Stimulated activated CD8-positive, alpha-beta memory T cell treated with anti-CD3 and anti-CD28 coated beads, Interleukin-12 subunit alpha, Interleukin-12 subunit beta, amount 100 ng/mL, for 1 hour (primary cell): Measurements from ENCODE around the gene NEK1.
"Not testable (repeated sequence)": the region's sequence is repeated elsewhere in the genome, so short reads cannot be mapped to it uniquely, and the experiment has no call there.

Source experiments
- DNase-seq: peaks from one replicate; pipeline ENCODE4 v3.0.0-alpha.2; 2020; ENCODE audit warnings: low read depth

NEK1 gene

DNA sequence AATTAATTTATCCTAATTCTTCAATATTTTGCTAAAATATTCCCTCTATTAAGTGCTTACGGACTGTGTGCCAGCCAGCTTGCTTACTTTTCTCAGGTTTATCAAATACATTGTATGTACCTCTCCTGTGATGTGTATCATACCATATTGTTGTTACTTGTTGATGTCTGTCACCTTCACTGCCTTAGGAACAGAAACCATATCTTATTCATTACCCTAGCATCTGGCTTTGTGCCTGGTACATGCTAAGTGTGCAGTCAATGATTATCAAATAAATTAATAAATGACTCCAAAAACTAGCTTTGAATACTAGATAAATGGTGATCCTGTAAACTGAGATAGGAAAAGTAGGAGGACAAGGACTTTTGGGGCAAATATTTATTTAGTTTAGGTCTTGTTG, 14.9 kb upstream of the NEK1 start:
- DNase-seq = no peak

DNA sequence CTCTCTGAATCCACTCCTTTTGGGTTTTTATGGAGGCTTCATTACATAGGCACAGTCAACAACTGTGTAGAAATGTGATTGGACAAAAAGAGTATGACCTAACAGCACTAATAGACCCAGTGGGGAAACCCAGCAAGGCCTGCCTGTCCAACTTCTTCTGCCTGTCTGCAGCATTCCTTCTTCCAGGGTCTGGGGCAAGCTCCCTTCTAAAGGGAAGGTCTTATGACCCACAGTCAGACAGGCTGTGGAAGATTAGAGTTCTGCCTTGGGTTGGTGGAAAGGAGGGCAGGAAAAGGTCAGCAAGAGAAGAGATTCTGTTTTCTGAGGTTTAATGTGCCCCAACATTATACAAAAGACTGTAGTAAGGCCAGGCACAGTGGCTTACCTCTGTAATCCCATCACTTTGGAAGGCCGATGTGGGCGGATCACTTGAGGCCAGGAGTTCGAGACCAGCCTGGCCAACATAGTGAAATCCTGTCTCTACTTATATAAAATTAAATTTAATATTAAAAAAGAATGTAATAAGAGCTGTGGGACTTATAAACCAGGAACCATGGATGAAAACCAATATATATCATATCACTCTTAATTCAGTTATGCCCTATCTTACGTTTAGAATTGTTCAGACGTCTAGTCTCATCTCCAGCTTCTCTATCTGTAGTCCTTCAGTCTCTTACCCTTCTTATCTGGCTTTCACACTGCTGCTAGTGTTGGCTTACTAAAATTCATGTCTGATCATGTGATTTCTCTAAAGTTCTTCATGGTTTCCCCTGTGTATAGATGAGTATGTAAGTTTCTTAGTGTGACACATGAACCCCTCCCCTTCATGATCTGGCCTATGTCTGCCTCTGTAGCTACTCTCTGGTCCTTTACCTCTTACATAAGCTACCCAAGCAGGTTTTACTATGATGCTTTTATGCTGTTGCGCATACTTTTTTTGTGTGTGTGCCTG, 14.2 kb upstream of the NEK1 start:
- DNase-seq = no peak

DNA sequence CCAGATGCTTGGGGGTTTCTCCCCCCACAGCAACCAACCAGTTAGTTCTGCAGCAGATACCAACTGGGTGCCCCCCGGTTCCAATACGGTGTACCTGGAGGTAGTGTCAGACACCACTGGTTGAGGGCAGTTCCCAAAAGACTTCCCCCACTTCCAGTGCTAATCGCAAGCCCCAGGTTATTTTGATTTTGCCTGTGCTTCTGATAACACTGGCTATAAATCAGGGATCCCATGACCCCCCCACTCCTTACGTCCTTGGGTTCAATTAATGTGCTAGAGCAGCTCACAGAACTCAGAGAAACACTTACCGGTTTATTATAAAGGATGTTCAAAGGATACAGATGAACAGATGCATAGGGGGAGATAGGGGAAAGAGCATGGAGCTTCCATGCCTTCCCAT, 13.5 kb upstream of the NEK1 start:
- DNase-seq = no peak

DNA sequence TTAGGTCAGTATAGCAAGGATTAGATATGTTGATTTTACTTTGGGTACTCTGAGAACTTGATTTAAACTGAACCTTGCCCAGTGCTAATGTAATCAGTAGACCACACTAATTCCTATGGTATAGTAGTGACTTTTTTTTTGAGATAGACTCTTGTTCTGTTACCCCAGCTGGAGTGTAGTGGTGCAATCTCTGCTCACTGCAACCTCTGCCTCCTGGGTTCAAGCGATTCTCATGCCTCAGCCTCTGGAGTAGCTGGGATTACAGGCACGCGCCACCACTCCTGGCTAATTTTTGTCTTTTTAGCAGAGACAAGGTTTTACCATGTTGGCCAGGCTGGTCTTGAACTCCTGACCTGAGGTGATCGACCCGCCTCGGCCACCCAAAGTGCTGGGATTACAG, 11.6 kb upstream of the NEK1 start:
- not testable (repeated sequence) for DNase-seq

DNA sequence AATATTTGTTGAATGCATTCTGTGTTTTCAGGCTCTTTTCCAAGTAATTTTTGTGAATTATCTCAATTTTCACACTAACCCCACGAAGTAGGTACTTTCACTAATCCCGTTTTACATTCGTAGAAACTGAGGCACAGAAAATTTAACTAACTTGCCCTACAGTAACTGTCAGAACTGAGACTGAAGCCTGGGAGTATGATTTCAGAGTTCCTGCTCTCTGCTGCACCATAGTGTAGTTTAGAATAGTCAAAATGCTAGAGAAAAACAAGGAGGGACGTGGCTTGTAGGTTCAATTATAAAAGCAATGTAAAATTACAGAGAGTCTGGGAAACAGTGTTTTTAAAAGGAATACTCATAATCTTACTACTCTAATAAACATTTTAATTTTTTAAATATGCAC, 10.2 kb upstream of the NEK1 start:
- no peak for DNase-seq

DNA sequence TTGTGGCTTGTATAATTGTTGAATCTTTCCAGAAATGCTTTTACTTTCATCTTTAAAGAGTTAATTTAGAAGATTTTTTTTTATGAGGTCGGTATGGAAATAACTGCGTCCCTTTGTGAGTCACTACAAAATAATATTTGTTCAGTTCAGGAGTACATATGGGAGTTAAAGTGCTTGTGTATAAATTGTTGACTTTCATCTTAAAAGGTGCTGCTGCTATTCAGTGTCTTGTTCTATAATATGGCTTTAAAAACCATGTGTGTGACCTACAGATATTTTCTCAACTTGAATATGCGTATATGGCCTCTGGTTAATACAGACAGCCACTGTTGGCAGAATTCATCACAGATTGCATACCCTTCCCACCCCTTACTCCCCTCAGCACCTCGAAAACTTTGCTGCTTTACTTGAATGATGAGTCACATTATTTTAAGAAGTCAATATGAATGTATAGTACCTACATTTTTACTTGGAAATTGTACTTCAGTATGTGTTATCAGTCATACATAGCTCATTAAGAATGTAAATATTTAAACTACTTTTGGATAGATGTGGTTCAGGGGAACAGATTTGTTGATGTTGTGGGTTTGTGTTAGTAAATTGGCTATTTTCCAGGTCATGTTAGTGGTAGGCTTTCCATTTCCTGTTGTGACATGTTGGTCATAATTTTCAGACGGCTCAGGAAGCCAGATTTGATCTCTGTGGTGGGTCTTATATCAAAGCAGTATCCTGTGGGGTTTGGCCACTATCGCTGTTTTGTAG, 9.5 kb upstream of the NEK1 start:
- DNase-seq = no peak

DNA sequence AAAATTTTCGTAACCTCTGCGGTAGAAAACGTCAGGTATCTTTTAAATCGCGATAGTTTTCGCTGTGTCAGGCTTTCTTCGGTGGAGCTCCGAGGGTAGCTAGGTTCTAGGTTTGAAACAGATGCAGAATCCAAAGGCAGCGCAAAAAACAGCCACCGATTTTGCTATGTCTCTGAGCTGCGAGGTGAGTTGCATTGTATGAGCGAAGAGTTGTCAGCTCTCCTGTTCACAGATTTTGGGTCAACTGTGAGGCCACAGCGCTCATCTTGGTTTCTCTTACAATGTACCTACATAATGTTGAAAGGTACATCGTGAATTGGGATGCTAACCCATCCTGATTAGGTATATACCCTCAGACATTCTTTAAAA, 8.5 kb upstream of the NEK1 start:
- DNase-seq = no peak

DNA sequence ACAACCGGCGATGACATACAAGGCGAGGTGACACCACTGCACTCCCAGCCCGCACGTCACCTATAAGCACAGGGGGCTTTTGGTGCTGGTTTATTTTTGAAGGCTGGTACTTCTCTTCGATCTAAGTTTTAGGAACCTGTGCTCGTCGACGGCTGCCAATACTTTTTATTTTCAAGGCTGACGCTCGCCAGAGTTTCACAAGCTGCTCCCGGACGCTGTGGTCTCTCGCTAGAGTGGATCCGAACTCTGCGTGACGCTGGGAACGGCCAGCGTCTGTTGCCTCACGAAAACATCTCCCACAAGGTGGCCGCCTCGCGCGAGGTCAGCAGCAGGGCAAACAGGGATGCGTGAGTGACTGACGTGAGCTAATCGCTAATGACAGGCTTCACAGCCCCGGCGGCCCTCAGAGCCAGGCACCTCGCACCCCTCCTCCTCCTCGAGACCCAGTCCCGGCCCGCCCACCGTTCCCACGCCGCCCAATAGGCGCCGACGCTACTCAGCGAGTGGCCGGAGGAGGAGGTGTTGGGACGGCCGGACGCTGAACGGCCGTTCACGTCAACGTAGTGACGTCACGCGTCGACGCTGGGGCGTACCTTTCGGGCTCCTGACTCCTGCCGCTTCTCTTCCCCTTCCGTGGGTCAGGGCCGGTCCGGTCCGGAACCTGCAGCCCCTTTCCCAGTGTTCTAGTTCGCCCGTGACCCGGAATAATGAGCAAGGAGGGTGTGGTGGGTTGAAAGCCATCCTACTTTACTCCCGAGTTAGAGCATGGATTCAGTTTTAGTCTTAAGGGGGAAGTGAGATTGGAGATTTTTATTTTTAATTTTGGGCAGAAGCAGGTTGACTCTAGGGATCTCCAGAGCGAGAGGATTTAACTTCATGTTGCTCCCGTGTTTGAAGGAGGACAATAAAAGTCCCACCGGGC, 7.8 kb upstream of the NEK1 start, which contains the start of gene CLCN3:
CLCN3 (plus strand) TSS at position 621 of the 922 bp plus-strand sequence. CDS start 15,351 bp downstream, outside the sequence.
- peak; percentile 79 for DNase-seq

DNA sequence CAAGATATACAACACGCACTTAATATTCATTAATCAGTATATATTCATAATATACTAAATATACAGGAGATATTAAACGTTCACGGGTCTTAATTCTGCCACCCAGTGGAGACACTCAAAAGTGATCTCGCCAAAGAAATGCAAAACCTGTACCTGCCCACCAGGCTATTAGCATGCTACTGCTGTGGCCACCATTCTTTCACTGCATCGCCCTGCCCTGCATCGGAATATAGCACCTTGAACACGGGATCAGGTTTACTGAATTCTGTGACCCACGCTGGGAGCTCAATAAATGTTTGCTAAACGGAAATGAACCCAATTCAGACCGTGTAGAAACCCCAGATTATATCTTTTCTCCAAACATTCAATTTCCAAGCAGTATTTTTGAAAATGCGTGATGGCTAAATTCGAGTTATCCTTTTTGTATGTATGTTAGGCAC, 7.2 kb upstream of the NEK1 start:
- no peak for DNase-seq

DNA sequence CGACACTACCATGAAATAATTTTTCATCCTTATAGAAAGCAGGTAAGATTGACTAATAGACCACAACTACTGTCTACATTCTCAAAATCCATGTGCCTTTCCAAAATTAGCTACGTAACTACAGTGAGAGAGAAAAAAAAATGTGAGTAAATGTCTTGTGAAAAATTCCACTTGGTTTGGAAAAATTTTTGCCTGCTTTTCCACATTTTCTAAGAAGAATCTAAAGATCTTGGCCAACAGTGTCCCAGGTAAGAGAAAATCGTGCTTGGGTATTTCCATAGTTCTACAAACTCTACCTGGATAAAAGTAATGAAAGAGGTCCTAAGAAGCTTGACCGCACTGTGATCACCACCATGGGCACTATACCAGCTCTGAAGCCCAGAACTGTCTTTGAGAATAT, 6.6 kb upstream of the NEK1 start:
- DNase-seq = no peak

DNA sequence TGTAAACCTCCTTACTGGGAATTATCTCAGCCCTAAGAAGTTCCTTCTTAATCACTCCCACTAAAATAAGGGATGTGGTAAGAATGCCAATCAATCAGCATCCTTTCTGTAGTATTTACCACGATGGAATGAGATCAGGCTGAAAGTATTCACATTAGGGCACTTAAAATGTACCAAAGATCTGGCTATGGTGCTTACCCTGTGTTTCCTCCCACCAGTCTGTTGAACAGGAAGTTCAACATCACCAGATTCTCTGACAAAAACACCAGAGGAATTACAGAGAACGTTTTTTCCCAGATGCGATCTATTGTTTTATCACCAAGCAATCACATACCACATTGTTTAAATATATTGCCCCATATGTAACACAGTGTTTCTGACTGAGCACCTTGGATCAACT, 5.9 kb upstream of the NEK1 start:
- DNase-seq = no peak

DNA sequence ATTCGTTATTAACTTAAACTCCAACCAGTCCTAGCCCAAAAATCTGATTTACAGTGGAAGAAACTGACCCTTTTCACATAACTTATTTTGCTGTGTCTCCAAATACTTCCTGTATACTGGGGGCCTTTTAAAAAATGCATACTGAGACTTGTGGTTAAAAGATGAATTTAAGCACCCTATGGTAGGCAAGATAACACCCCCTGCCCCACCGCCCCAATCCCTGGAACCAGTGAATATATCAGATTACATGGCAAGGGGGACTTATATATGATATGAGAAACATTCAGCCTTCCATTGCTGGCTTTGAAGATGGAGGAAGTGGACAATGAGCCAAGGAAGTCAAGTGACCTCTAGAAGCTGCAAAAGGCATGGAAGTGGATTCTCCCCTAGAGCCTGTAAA, 4.9 kb upstream of the NEK1 start:
- no peak for DNase-seq

DNA sequence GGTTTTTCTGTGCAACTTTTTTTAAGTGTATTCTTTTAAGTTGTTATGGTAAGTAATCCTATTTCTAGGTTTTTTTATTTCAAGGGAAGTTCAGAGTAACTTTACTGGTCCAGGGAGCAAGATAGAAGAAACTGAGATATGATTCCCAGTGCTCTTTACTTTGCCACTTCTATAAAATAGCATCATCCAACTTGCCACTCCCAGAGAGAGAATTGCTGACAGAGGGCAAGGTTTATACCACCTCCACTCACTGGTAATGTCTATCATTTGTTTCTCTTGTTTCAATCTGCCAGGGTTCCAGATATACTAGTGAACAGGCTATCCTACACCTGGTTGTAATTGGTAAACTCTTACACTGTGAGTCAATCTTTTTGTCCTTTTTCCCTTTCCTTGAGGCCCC, 4.5 kb upstream of the NEK1 start:
- DNase-seq = no peak

DNA sequence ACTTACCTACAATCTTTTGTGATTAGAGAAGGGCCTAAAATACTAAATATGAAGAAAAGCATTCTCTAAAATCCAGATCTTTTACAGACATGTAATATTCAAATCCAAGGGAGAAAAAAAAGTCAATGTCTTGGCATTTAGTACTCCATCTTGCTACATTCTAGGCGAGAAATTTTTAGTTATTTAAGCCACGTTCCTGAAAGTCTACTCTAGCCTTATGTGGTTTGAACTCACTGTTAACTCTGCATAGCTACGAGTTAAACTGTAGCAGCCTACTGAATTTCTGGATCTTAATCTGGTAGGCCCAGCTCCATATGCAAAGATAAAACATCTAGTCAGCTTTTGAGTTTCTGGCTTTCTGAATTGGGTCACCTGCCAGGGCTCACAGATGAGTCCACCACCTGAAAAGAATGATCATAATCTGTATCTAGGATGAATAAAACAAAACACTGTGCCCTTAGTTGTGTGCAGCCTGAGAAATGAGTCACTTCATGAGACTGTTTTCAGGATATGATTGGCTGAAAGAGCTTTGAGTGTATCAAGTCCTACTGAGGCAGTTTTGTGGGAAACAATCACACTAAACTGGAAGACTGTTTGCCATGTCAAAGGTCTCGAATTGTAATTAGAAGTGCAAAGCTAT, 3.2 kb upstream of the NEK1 start:
- no peak for DNase-seq

DNA sequence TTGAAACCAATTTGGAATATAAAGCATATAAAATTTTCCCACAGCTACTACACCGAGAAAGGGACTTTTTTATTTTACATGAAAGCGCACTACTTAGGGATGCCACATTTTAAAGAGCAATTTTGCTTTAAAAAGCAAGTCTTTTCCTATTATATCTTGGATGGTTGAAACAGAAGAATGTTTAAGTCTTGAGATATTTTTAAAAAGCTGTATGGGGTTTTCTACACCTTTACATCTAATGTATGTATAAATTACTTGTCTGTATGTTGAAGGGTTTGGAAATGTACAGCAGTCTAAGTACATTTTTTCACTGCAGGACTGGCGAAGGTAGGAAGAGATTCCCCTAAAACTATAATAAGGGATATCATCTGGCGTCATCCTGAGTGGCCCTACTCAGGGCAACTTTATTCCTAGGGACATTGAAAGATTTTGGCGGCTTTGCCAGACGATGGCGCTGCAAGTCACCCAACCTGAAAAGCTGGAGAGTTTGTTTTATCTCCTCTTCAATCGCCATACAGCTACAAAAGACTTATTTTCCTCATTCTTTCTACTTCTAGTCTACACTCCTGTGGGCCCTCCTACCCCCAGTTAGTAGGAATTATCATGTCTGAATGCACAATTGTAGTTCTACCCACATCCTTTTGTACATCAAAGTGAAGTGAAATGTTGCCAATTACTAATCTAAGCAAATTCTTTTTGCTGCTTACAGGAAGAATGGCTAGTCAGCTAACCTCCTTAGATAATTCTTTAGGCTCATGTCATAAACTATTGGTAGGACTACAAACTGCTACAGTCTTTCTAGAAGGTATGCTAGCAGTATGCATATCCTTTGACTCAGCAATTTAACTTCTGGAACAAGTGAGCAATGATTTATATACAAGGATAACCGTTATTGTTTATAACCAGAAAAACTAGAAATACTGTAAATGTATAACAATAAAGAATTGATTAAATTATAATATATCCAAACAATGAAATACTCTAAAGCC, 782 bp upstream of the NEK1 start:
- DNase-seq = peak; percentile 61

DNA sequence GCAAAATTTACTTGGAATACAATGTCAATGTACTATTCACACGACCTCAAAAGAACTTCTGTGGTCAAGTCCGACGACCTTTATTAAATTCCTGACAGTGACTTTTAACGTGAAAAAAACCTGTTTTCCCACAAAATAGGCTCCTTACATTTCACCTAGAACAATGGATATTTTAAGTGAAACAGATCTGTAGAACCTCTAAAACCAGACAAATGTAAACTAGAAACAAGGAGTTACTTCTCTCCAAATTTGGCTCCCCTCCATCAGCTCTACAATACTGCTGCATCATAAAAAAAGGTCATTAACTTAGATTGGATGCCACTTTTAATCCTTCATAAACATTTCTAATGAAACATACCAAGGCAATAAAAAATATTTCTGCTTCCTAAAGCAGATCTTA, 1.2 kb downstream of the NEK1 start:
- no peak for DNase-seq

DNA sequence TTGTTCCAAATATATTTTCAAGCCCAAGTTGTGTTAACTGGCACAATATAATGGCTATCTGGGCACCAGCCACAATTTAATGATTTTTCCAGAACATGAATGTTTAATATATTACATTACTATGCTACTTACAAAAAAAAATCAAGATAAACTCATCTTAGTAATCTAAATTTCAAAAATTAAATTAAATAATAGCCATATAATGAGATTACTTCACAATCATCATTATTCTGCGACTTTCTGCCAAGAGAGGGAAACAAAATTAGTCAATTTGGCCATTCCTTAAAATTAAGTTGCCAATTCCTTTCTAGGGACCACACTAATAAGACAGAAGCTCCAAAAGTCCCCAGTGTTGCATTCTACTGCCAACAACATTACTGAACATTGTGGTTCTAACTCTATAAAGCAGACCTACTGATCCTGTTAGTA, 7.5 kb downstream of the NEK1 start:
- DNase-seq = no peak

DNA sequence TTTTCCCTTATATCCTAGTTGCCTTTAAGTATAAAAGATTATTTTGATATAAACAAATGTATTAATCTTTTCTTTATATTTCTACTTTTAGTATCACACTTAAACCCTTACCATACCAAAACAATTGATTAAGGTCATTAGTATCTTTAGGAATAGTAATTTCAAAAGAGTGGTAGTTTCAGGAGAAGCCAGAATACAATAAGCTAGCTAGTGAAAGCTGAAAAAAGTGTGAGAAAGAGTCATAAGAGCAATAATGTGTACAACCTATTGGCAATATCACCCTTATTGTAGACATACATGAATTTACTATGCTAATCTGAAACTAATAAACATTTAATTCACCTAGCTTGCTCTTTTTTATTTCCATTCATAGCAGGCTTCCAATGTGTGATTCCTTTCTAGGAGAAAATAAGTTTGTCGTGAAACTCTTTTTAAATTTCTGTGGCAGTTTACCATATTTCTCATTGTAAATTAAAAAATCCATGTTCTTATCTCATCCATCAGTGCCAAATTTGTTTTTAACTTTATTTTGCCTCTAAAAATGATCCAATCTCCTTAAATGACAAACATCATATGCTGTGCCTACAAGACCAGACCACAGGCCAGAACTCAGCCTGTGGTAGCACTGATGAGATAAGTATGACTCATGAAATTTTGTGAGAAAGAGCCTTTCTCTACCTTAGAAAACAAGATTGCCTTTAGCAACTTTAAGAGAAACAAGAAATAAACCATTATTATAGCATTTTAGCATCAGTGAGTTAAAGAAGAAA, 8.1 kb downstream of the NEK1 start:
- no peak for DNase-seq

DNA sequence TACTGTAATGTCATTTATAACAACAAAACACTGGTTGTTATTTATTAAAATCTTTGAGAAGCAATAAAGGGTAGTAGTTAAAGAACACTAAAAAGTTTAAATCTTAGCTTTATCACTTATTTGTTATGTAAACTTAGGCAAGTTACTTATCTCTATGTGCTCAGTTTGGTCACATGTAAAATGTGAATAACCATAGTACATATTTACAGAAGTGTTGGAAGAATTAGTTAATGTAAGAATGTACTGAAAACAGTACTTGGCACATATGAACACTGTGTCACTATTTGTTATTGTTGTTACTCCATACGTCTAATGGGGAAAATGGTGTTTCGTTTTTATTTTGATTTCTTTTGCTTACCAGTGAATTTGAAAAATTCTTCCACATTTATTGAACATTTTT, 9.1 kb downstream of the NEK1 start:
- DNase-seq = no peak
